GM12875 (cell line): ENCODE results near the gene SPTSSB.
A peak's percentile ranks its signal among the peaks of the same experiment; 100 is the strongest.

ENCODE experiments used
- H3K4me3 ChIP-seq: one replicate; pipeline ENCODE4 v1.5.1; 2011; ENCODE audit warnings: low read depth, low read length, control low read depth
- CTCF ChIP-seq: IDR thresholded peaks from 2 replicates; pipeline ENCODE4 v1.5.1; 2011; ENCODE audit warnings: low read depth, mild to moderate bottlenecking, control low read depth, inconsistent platforms, low read length, moderate library complexity, borderline replicate concordance; ENCODE audit not compliant: insufficient read depth

The SPTSSB gene

GRCh38 chr3:161314836-161315395 lies 56.4 kb downstream of the SPTSSB start:
- H3K4me3 ChIP-seq: no peak overlapping the region
- TF ChIP-seq CTCF: no peak

GRCh38 chr3:161310649-161311423 lies 60.5 kb downstream of the SPTSSB start:
- TF ChIP-seq CTCF: no peak
- no peak overlapping the region for H3K4me3 ChIP-seq

GRCh38 chr3:161305095-161305991 lies 66.0 kb downstream of the SPTSSB start:
- no peak overlapping the region for H3K4me3 ChIP-seq
- TF ChIP-seq CTCF: peak; percentile 52; the same call in 1 of the 2 replicates

- TF ChIP-seq CTCF: no peak
- no peak overlapping the region for H3K4me3 ChIP-seq
These were observed 74.5 kb downstream of the SPTSSB start for GRCh38 chr3:161296814-161297213.

- no peak overlapping the region for H3K4me3 ChIP-seq
- TF ChIP-seq CTCF: no peak
These were observed 76.0 kb downstream of the SPTSSB start for GRCh38 chr3:161295325-161295724.
